GF-D8 (cell line): Measurements from ENCODE around the gene HMG20B.

Source experiments
- DNase-seq: peaks from one replicate; lab custom pipeline; 2025; lab: John Stamatoyannopoulos, UW

Gene HMG20B

DNA sequence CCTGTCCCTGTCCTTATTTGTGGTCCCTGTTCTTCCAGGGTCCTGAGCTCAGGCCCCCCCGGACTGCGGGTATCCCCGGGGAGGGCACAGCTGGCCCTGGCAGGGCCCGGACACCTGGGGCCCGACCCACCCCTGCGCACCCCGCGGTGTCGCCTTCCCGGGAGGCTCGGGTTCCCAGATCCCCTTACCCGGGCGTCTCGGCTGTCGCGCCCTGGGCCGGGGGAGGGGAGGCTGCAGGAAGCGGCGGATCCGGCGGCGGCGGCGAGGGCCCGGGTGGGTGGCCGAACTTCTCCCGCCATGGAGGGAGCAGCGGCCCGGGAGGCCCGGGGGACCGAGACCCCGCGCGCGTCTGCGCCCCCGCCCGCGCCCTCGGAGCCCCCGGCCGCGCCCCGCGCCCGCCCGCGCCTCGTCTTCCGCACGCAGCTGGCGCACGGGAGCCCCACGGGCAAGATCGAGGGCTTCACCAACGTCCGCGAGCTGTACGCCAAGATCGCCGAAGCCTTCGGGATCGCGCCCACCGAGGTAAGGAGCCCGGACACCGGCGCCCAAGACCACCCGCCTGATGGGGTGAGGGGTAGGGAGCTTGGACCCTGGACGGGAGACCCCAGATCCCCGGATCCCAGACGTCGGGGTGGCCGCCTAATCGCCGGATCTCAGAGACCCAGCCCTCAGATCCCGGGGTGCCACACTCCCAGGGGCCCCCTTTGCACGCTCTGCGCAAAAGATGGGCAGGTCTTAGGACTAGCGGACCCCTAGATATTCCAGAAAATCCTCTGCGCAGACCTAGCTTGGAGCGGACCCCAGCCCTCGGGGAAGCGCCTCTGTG lies 12.8 kb downstream of the HMG20B start, which contains the start of gene GIPC3:
GIPC3 (plus strand) TSS at position 178 of the 826 bp plus-strand sequence; CDS start at position 298, 120 bp downstream.
- no peak for DNase-seq

GRCh38 chr19:3586127-3586626 lies 13.4 kb downstream of the HMG20B start:
- DNase-seq: no peak

GRCh38 chr19:3586707-3587346 lies 14.1 kb downstream of the HMG20B start:
- no peak for DNase-seq

- no peak for DNase-seq
Measured at GRCh38 chr19:3589439-3589838, 16.7 kb downstream of the HMG20B start.

GRCh38 chr19:3589949-3590348 lies 17.2 kb downstream of the HMG20B start:
- DNase-seq: no peak

GRCh38 chr19:3590991-3591659 lies 18.4 kb downstream of the HMG20B start:
- DNase-seq: no peak

GRCh38 chr19:3591876-3592613 lies 19.3 kb downstream of the HMG20B start:
- no peak for DNase-seq

DNA sequence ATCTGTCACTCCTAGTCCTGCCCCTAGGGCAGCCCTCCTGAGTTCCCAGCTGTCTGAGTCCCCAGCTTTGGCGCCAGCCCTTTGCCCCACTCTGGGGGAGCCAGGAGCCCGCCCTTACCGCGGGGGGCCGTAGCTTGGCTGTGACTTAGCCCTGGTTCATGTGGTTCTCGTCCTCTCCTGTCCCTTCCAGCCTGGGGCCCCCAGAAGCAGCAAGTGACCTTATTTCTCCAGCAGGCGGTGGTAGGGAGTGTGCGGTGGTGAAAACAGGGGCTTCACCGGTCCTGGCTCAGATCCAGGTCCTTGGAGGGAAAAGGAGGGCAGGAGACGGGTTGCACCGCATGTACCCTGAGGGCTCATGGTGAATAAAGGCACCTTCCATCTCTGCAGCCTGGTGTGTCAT lies 20.4 kb downstream of the HMG20B start:
- DNase-seq: no peak

- no peak for DNase-seq
Measured at GRCh38 chr19:3595521-3596061, 22.8 kb downstream of the HMG20B start.

DNA sequence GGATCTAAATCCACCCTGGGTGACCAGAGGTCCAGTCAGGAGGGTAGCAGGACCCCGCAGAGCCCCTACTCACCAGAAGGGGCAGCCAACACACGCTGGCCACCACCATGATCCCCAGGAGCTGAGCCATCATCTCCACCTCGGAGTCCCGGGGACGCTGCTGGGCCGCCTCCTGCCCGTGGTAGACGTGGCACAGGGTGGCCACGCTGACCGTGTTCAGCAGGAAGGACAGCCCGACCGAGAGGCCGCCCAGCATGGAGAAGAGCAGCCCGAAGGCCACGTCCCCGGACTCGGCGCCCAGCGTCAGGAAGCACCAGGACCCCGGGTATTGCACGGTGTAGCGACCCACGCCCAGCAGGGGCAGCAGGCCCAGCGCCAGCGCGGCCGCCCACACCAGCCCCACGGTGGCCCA lies 27.0 kb downstream of the HMG20B start:
- no peak for DNase-seq

- no peak for DNase-seq
Measured at GRCh38 chr19:3601021-3601420, 28.3 kb downstream of the HMG20B start.

GRCh38 chr19:3603121-3603811 lies 30.5 kb downstream of the HMG20B start:
- no peak for DNase-seq

- no peak for DNase-seq
Measured at GRCh38 chr19:3604227-3604986, 31.7 kb downstream of the HMG20B start.

DNA sequence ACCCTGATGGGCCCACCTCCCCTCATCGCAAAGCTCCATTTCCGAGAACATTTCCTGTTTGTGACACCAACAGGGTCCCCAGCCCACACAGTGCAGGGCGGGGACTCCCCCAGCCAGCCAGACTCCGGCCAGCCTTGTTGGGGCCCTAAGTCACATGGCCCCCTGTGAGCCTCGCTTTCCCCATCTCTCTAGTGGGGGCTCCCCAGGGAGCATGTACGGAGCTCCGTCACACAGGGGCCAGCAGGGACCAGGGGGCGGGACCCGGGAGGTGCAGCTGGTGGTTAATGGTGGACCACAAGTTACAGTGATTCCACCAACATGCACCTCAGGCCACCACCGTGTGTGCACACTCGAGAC lies 32.2 kb downstream of the HMG20B start:
- DNase-seq: no peak

DNA sequence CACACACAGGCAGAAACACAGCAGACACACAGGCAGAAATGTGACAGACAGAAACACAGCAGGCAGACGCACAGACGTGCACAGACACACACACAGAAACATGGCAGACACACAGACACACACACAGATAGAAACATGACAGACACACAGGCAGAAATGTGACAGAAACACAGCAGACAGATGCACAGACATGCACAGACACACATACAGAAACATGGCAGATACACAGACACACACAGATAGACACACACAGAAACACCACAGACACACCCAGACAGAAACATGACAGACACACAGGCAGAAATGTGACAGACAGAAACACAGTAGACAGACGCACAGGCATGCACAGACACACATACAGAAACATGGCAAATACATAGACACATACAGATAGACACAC lies 32.6 kb downstream of the HMG20B start:
- DNase-seq: no peak

- DNase-seq: no peak
Measured at GRCh38 chr19:3605770-3606169, 33.0 kb downstream of the HMG20B start.

- DNase-seq: no peak
Measured at GRCh38 chr19:3606174-3606689, 33.5 kb downstream of the HMG20B start.

DNA sequence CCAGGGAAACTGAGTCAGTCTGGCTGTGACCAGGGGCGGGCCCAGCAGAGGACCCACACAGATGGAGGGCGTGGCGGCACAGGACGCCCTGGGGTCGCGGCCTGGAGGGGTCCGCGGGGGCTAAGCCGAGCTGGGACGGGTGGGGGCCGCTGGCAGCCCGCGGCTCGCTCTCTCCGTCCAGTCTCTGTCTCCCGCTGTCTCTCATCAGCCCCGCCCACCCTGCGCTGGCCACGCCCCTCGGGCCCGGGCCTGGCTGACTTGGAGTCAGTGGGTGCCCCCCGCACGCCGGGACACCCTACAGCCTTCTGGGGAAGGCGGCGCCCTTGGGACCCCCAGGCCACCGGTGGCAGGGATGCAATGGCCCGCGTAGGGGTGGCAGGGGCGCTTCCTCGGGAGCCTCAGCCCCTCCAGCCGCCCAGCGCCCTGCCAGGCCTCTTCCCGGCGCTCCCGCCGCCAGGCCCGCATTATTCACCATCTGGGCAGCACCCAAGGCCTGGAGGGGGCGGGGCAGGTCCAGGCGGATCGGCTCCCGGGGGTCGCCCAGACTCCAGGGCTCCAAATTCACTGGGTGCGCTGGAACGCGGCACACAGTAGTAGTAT lies 34.0 kb downstream of the HMG20B start, which contains the start of gene TBXA2R:
TBXA2R (minus strand) TSS at position 186 of the 600 bp plus-strand sequence. CDS start 6,241 bp downstream, outside the sequence.
- peak; percentile 13 for DNase-seq

DNA sequence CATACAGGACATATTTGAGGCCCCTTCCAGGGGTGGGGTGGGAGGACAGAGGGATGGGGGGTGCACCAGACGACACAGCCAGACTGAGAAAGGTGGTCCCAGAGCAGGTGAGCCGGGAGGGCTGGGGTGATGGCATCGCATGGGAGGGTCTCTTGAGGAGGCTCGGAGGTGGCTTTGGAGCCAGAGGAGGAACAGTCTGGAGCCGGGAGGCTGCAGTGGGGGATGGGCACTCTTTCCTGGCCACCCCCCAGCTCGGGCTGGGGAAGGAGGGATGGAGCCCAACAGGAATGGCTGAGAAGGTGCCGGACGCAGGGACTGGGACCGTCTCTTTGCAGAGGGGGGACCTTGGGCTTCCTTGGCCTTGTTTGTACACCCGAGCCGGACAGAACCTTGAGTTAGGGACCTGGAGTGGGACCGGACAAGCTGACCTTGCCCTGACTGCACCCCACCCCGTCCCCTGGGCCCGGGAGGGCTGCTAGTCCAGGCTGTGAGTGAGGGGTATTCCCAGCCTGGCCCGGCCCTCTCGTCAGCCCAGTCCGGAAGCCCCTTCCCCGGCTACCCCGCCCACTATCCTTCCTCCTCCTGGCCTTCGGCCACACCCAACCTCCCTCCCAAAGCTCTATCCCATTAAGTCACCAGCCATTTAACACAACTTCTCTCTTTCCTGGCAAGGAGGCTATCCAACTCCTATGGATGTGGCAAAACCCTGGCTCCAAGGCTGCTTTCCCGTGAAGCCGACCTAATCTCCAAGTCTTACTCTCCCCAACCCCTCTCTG lies 34.7 kb downstream of the HMG20B start:
- DNase-seq: peak; percentile 20
